Measurements from ENCODE around the gene KCTD16.

DNA sequence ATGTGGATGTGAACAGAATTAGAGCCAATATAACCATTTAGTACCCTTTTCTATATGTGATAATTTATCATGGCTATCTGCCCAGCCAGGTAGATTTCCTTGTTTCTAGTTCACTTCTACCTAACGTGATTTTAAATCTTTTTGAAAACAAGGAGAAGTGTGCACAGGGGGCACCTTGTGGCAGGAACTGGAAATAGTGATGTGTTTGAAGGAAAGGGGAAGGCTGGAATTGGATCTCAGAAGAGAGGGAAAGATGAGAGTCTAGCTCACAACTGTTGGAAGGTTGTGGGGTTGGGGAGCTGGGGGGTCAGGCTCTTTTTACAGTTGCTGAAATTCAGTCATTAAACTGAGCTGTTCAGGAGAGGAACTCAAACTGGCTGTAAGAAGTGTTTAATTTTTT, 219.5 kb downstream of the KCTD16 start:
- TF ChIP-seq POLR2A (IDR thresholded peaks at IDR 0.05) (no peak), POLR2AphosphoS5 (IDR thresholded peaks at IDR 0.05) (no peak)

All from prostate gland (tissue), 1 donor.